Activated T-cell treated with anti-CD3 and anti-CD28 coated beads, Interleukin-2, amount 50 U/mL, for 48 hours (primary cell): ENCODE measurements around the gene MAP3K3.
A peak's percentile ranks its signal among the peaks of the same experiment; 100 is the strongest.

ENCODE experiments used
- DNase-seq, 2 experiments: peaks; one replicate each; pipeline ENCODE4 v3.0.0-alpha.2; 2020

MAP3K3 gene

DNA sequence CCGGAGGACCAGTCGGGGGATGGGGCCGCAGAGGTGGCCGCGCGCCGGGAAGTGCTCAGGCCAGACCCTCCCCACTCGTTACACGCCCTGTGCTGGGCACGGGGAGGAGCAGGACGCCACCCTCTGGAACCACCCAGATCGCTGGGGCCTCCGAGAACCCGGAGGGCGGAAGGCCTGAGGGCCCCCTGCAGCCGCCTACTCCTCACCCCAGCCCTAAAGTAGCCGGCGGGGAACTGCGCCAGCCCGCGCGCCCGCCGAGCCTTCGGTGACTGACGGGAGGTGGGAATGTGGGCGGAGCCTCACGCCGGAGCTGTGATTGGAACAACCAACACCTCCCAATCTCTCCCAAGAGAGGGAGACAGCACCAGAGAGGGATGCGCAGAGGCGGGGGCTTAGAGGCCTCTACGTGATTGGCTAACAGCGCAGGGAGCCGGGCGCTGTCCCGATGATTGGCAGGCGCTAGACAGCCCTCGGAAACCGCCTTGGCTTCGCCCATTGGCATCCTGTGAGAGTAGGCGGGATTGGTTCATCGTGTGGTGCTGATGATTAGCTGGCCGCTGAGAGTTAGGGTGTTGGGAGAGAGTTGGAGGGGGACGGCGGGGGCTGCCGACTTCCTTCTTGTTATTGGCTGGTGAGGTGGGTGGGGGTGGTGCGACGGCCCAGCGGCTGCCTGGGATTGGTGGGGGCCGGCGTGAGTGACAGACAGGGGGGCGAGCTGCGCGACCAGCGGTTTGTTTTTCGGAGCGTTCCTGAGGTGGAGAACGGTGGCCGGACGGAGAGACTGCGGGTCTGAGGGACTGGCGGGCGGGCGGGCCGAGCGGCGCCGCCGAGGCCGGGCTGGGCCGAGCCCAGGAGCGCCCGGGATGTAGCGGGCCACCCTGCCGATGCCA lies at the start of gene MAP3K3:
Gene MAP3K3 (plus strand): TSS at position 734 of the 890 bp plus-strand sequence. CDS start 343 bp downstream, outside the sequence.
- peak; percentile 96 for DNase-seq

DNA sequence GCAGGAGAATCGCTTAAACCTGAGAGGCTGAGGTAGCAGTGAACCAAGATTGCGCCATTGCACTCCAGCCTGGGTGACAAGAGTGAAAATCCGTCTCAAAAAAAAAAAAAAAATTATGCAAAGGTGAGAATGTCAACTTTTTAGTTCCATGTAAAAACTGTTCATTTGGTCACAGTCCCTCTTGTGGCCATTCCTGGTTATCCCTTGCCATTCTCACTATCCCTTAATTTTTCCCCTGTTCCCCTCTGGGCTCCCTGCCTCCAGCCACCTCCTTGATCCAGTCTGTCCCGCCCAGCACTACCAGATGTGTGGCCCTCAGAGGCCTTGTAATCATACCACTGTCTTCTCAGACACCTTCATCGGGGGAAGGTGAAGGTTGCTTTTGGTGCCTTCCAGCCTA lies 48.6 kb upstream of the MAP3K3 start:
- DNase-seq: no peak

DNA sequence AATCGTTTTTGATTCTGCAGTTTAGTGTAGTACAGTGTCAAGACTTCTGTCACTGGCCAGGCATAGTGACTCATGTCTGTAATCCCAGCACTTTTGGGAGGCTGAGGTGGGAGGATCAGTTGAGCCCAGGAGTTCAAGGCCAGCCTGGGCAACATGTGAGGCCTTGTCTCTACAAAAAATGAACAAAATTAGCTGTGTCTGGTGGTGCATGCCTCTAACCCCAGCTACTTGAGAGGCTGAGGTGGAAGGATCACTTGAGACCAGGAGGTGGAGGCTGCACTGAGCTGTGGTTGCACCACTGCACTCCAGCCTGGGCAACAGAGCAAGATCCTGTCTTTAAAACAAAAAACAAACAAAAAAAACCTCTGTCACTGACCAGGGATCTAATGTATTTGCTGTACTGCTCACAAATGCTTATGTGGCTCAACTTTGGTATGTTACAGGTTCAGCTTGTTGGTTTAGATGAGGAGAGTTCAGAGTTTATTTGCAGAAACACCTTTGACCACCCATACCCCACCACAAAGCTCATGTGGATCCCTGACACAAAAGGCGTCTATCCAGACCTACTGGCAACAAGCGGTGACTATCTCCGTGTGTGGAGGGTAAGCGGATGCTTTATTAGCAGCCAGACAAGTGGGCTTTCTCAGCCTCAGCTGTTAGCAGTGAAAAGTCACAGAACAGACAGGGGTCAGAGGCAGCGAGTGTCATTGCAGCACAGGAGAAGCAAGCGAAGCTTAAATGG lies 44.0 kb upstream of the MAP3K3 start:
- no peak for DNase-seq

DNA sequence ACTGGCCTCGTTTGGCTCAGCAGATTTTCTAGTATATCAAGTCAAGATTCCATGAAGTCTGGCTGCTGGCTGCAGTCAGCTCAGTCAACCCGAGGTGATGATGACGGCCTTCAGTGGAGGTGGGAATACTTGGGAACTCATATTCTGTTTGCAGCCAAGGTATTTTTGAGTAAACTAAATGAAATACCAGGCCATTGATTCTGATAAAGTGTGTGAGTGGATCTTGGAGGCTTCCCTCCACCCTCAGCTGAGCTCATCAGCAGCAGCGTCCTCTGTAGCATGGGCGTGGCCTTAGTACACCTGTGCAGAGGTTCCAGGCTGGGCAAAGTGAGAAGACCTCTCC lies 43.5 kb upstream of the MAP3K3 start:
- DNase-seq: no peak

DNA sequence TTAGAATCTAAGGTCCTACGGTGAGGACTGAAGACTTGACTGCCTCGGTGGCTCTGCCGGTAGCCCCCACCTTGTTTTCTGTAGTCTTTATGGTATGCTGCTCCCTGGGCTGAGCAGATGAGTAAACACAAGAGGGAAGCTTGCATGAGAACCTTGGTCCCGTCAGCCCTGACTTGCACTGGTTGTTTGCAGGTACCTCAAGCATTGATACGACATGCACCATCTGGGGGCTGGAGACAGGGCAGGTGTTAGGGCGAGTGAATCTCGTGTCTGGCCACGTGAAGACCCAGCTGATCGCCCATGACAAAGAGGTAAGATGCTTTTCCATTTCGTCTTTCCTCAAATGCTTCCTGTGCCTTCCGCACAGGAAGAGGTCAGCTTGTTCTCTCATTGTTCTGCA lies 42.6 kb upstream of the MAP3K3 start:
- DNase-seq: no peak

DNA sequence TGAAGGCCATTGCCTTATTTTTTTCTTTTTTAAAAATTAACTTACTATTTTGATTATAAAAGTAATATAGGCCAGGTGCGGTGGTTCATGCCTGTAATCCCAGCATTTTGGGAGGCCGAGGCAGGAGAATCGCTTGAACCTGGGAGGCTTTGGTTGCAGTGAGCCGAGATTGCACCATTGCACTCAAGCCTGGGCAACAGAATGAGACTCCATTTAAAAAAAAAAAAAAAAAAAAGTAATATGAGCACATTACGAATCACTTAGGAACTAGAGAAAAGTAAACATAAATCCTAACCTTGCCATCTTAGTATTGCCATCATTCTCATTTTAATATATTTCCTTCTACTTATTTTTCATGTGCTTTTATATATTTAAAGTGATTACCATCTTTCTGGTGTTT lies 34.4 kb upstream of the MAP3K3 start:
- no peak for DNase-seq

DNA sequence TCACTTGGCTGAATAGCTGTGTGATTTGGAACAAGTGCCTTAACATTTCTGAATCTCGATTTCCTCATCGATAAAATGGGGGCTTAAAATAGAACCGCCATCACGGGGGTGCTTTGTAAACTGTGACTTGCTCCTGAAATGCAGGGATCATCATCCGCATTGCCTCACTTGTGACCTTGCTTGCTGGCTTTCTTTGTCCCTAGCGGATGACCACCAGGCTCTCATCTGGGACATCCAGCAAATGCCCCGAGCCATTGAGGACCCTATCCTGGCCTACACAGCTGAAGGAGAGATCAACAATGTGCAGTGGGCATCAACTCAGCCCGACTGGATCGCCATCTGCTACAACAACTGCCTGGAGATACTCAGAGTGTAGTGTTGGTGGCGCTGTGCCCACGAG lies 33.4 kb upstream of the MAP3K3 start:
- no peak for DNase-seq

DNA sequence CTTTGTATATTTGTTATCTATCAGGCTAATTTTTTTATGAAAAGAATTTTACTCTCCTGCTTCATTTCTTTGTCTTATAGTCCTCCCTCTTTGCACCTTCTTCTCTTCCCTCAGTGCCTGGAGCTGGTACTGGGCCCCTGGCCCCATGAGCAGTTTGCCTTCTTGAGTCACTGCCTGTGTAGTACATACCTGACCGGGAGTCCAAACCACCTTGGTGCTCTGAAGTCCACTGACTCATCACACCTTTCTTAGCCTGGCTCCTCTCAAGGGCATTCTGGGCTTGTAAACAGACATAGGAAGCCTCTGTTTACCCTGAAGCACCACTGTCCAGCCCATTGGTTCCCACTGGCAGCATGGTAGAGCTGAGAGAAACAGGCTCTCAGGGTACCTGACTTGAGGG lies 32.6 kb upstream of the MAP3K3 start:
- no peak for DNase-seq

DNA sequence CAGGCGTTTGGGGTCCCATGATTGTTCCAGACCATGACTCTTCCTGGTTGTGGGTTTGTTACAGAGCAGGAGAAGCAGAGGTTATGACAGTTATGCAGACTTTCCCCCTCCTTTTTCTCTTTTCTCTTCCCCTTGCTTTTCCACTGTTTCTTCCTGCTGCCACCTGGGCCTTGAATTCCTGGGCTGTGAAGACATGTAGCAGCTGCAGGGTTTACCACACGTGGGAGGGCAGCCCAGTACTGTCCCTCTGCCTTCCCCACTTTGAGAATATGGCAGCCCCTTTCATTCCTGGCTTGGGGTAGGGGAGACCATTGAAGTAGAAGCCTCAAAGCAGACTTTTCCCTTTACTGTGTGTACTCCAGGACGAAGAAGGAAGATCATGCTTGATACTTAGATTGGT lies 29.4 kb upstream of the MAP3K3 start:
- DNase-seq: no peak

DNA sequence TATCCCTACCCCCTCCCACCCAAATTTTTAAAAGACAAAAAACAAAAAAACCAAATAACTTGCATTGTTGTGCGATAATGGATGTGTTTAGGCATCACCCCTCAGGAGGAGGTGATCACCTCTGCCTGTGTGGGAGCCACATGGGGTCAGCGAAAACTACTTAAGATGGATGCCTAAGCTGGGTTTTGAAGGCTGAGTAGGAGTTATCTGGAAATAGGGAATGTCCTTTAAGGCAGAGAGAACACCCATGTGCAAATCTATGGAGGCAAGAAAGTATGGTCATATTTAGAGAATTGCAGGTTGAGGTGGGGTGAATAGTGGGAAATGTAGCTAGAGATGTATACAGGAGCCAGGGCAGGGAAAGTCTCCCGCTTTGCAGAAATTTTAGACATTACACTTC lies 27.1 kb upstream of the MAP3K3 start:
- no peak for DNase-seq

DNA sequence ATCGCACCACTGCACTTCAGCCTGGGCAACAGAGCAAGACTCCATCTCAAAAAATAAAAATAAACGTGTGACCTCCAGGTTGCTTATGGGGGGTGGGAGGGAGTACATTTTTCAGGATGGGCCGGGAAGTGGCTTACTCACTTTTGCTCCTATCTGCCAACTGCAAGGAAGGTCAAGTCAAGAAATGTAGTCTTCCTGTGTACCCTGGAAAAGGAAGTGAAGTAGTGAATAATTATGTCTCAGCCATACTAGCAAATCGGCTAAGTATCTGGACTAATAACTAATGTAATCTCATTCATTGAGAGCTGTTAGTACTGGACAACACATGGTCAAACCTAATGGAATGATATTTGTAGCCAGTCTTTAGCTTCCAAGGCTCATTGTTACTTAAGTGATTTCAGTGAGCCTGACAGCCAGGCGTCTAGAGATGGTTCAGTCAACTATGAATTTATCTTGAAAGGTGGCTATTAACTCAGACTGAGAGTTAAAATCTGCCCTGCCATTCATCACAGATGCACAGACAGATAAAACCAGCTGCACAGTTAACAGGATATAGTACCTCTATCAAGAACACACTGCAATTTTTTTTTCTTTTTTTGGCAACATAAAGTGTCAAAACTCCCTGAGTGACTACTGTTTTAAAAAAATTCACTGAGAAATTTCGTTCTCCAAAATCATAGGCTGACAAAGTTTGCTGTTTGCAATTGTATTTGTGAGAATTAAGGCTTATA lies 25.2 kb upstream of the MAP3K3 start:
- no peak for DNase-seq

DNA sequence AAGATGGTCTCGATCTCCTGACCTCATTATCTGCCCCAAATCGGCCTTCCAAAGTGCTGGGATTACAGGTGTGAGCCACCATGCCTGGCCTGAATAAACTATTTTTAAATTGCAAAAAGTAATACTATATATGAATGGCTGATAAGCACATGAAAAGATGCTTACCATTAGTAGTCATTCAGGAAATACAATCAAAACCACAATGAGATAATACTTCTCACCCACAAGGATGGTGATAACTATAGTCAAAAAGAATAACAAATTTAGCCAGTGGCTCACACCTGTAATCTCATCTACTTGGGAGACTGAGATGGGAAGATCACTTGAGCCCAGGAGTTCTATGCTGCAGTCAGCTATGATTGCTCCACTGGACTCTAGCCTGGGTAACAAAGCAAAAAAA lies 23.9 kb upstream of the MAP3K3 start:
- DNase-seq: no peak

DNA sequence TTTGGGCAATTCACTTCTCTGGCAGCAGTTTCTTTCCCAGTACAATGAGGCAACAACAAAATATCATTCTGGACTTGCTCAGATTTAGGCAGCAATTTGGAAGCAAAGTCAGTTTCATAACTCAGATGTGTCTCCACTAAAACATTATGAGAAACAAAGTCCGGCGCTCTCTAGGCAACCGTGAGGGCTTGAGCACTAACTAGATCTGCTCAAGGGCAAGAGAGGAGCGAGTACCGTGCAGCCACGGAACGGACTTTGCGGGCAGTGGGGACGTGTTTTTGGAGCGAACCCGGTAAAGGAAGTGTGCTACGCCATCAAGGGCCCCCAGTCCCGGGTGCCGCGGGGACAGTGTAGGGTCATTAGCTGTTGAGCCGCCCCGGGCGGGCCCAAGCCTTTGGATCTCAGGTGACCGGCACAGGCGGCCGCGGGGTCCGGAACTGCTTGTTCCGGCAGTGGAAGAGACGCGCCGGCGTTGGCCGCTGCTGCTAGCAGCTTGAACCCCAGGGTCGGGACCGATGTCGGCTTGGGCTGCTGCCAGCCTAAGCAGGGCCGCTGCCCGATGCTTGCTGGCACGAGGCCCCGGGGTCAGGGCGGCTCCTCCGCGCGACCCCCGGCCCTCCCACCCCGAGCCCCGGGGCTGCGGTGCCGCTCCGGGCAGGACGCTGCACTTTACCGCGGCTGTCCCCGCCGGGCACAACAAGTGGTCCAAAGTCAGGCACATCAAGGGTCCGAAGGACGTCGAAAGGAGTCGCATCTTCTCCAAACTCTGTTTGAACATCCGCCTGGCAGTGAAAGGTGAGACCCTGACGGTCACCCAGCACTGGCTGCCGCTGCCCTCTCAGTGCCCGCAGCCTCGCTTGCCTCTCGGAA lies 21.4 kb upstream of the MAP3K3 start, which contains the start of gene TACO1:
Gene TACO1 (plus strand): TSS at position 327 of the 870 bp plus-strand sequence. CDS start 189 bp downstream, at position 516.
- DNase-seq: peak; percentile 89 to 90

DNA sequence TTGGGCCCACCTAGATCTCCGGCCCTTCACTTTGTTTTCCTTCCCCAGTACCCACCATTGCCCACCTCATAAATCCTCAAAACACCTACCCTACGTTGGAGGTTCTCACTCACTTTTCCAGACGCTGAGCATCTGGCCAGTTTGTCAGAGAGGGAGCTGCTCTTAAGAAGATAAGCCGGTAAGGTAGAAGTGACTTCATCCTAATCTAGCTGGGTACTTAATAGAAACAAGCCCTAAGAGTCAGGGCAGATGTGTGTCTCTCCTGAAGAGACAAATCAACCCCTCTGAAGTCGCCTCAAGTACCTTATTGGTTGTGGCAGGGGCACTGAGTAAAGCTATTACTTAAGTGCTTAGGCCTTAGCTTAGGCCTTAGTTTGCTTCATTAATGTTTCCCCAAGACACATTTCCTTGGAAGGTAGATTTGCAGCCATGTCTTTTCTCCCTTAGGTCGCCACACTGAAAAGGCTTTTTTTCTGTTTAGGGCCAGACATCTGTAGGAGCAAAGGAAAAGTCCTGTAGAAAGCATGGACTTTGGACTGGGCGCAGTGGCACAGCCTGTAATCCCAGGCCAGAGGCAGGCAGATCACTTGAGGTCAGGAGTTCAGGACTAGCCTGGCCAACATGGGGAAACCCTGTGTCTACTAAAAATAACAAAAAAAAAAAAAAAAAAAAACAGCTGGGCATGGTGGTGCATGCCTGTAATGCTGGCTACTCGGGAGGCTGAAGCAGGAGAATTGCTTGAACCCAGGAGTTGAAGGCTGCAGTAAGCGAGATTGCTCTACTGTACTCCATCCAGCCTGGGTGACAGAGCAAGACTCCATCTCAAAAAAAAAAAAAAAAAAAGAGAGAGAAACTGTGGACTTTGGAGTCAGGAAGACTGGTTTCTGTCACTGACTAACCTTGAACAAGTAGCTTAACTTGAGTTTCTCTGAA lies 20.5 kb upstream of the MAP3K3 start:
- DNase-seq: no peak

DNA sequence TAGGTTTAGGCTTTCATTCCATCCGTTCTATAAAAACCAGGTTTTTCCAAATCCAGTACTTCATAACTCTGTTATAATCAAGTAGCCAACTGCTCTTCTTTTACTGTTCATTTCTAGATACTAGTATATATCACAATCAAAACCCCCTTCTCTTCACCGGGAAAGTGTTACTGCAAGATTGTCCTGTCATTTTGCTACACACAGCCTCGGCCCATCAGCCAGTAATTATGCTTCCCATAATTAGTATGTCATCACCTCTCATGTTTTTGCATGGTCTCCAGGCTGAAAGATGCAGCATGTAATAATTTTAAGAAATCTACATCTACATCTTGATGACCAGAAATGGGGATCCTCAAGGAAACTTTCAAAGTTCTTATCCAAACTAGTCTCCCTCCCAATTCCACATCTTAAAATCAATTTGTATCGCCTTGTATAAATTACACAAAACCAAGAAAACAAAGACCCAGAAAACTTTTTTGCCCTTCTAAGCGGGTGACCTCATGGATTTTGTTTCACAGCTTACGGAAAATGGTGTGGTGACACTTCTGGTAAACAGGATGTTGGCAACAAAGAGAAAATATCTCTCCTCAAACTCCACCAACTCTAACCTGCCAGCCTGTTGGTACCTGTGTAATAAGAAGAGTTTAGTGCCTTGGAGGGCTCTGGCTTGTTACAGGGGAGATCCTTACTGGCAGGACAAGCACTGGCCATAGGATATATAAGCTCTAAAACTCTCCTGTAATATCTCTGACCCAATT lies 12.2 kb upstream of the MAP3K3 start:
- DNase-seq: no peak

DNA sequence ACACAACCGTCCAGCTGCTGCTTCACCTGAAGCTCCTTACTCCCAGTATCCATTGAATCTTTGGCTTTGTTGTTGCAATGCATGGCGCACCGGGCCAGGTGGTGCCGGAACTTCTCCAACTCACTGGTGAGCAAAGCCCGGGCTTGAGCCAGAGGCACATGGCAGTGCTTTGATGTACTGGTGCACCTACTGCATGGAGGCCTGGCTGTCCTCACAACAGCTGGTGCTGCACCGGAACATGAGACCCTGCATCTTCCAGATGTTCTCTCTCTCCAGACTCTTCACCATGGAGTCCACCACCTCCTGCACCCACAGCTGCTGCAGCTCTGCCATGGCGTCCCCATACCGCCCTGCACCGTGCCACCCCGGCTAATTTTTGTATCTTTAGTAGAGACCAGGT lies 11.4 kb upstream of the MAP3K3 start:
- no peak for DNase-seq

DNA sequence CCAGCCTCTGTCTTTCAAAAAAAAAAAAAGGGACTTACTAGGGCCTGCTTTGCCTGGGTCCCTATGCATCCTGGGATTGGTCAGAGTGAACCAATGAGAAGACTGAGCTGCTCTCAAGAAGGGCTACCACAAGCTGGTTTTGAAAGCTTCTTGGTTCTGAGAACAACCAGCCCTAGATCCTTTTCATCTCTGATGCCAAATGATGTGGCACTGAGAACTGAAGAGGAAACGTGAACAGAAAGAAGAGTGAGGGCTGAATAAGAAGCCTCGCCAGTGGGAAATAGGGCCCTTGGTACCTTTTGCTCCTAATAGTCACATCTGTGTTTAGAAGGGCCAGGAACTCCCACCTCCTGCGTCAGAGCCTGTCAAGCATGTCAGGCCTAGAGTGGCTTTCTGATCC lies 10.9 kb upstream of the MAP3K3 start:
- DNase-seq: peak in 1 of 2 experiments; percentile 34

DNA sequence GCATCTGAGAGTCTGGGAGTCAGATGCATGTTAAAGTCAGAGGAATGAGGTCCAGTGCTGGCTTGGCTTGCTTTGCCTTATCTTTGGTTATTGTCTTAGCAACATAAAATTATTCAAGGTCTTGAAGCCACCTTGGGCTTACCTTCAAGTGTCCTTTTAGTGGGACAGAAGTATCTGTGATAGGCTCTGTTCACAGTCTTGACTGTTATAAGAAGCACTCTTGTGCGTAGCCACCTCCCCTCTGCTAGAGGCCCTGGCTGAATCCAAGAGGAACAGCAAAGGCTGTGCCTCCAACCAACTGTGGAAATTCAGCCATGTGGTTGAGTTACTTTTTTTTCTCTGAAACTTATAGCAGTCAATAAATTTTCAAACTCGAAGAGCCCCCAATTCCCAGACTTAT lies 8.6 kb upstream of the MAP3K3 start:
- no peak for DNase-seq

DNA sequence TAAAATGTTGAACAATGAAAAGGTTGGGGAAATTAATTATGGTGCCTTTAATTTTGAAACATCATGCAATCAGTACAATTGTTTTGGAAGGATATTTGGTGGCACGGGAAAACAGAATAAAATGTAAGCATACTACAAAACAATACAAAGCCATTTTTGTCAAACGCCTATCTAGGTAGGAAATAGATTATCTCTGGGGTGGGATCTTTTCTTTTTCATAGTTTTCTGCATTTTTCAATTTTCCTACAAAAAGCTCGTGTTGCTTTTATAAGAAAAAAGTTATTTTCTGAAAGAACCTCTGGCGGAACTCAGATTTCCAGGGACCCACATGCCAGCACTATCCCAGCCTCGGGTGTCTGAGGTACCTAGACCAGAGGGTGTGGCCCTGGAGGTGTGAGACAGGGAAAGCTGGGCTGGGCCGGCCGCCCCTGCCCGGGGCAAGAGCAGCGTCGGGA lies 961 bp upstream of the MAP3K3 start:
- no peak for DNase-seq
